Posterior vena cava (tissue), 2 donors: ENCODE data around the gene M1AP. TPM values are rescaled to one million over a fixed set of nuclear protein-coding genes. Genes with fewer than 3 reads are reported as not detected.

Experiments used
- DNase-seq: peaks from one replicate; pipeline ENCODE4 v3.0.0-alpha.2; 2020; ENCODE audit warnings: low spot score
- intact Hi-C, 2 donors: fragments of 100-400 bp; cut with DNase I; formaldehyde crosslinking; loops; one replicate each; pipeline versions ENCODE4 v1.14.1 to v1.14.2; 2022 to 2023
- total RNA-seq, 2 donors: library from RNA; stranded (reverse); fragmentation: NEBNext Ultra II Directional; extraction: Animal tissue kit (Norgen Biotek cat#: 25700); gene quantifications; one replicate each; pipeline ENCODE4 v1.2.1, GENCODE V29; 2021
- donor health status: DM: yes; HTN: yes; CAD: no.
- donor health status: DM: yes; HTN: yes; CAD: no.

The M1AP gene
- total RNA-seq, 2 donors from 2014 or later: 0.19 TPM; not detected in 1

- DNase-seq: no peak
- intact Hi-C loops: no loop called here
These were observed 114.7 kb downstream of the M1AP start for GRCh38 chr2:74533464-74533863.

DNA sequence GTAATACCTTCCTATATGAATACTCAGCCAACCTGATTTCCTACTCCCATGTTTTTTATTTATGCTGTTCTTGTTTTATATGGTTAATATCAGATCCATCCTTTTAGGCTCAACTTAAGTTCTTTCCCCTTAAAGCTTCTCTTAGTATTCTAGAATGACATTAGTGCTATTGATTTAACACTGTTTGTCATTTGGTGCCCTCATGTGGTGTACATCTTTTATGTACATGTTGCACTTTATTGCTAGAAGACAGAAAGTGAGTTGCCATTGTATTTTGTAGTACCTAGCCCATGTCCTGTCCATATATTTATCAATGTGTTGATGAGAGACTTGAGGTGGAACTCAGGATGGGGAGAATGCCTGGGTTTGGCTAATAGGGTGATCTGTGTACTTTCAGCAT, 115.9 kb downstream of the M1AP start:
- intact Hi-C loops: no loop called here
- DNase-seq: no peak

GRCh38 chr2:74531666-74532065, 116.5 kb downstream of the M1AP start:
- no peak for DNase-seq
- intact Hi-C loops: no loop called here

GRCh38 chr2:74530239-74531187, 117.6 kb downstream of the M1AP start:
- DNase-seq: peak; percentile 88
- intact Hi-C loops: no loop called here

GRCh38 chr2:74529357-74530238, 118.5 kb downstream of the M1AP start, which contains the start of the genes AUP1 and HTRA2:
AUP1 (minus strand) TSS chr2:74529706; CDS start chr2:74529629, 77 bp downstream.
HTRA2 (plus strand) TSS chr2:74529933; CDS start chr2:74530007, 74 bp downstream.
- peak; percentile 100 for DNase-seq
- intact Hi-C loops: no loop called here

DNA sequence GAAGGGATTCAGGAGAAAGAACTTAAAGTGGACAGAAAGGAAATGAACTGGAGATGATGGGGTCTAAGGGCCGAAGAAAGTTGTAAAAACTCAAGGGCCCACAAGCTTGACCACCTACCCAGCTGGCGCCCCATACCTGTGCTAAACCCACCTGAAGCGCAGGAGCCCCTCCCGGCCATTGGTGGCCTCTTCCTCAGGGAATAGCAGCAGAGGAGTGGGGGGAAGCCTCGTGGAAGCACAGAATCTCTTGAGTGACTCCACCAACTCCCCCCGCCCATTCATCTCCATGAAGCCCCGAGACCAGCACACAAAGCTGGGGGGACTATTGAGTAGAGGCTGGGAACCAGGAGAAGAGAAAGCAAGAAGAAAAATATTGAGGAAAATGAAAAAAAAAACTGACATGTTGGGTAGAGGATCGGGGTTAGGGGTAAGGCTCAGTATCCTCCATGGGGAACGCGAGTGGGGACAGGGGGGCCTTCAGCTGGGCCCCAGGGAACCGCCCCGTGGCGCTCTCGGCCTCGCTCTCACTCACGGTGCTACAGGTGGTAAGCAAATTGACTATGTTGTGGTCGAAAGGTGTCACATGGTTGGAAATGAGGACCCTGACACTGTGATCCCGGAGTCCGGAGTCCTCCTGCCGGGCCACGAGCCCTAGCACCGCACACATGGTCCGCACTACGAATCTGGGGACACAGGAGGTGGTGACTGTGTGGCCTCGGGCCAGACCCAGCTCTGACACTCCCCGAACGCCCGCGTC, 119.4 kb downstream of the M1AP start:
- DNase-seq: no peak
- intact Hi-C loops: no loop called here

GRCh38 chr2:74527741-74528140, 120.4 kb downstream of the M1AP start:
- intact Hi-C loops: no loop called here
- no peak for DNase-seq

GRCh38 chr2:74526649-74527230, 121.4 kb downstream of the M1AP start:
- DNase-seq: no peak
- intact Hi-C loops: no loop called here

GRCh38 chr2:74525717-74526648, 122.1 kb downstream of the M1AP start, which contains the start of gene DQX1:
DQX1 (minus strand) TSS chr2:74526231; CDS start chr2:74525729, 502 bp downstream.
- intact Hi-C loops: no loop called here
- DNase-seq: peak; percentile 38

- no peak for DNase-seq
- intact Hi-C loops: no loop called here
These were observed 123.0 kb downstream of the M1AP start for GRCh38 chr2:74524955-74525716.

GRCh38 chr2:74524005-74524404, 124.1 kb downstream of the M1AP start:
- intact Hi-C loops: no loop called here
- DNase-seq: no peak

GRCh38 chr2:74522516-74522915, 125.6 kb downstream of the M1AP start:
- intact Hi-C loops: no loop called here
- no peak for DNase-seq

DNA sequence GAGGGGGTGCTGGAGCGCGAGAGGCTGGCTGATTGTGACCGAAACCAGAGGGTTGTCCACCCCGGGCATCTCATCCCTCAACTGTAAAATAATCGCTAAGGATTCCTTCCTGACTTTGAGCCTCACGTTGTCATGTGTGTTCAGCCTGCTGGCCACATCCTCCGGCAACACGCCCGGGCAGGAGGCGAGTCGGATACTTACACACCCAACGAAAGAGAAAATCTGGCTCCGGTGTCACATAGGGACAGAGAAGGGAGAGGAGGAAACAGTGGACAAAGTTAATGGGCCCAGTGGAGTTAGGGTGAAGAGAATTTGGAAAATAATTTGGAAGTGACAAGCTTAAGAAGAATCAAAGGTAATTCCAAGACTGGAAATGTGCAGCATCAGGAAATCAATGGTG, 131.5 kb downstream of the M1AP start:
- intact Hi-C loops: no loop called here
- DNase-seq: no peak

GRCh38 chr2:74515981-74516633, 132.0 kb downstream of the M1AP start:
- intact Hi-C loops: no loop called here
- DNase-seq: peak; percentile 90

DNA sequence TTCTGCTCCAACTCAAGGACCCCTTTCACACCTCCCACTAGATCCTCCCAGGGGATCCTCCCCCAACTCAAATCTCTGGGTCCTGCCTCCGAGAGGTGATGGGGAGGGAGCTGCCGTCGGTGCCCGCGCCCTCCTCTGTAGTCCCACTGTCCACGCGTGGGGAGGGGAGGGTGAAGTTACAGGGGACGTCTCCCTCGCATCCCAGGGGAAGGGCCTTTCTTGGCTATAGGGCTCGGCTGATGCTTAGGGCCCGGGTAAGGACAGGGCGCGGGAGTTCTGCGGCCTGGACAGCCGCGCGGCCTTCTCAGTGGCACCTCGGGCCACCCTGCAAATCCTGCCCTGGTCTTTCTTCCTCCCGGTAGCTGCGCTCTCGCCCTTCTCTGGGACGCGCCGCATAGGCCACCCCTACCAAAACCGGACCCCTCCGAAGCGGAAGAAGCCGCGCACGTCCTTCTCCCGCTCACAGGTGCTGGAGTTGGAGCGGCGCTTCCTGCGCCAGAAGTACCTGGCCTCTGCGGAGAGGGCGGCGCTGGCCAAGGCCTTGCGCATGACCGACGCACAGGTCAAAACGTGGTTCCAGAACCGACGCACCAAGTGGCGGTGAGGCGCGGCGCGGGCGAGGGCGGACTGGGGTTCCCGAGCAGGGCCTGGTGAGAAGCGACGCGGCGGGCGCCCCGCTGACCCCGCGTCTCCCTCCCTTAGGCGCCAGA, 132.7 kb downstream of the M1AP start:
- intact Hi-C loops: no loop called here

More for the DNA sequence above, 132.7 kb downstream of the M1AP start:
- DNase-seq: peak; percentile 73
